Epidermal melanocyte (primary cell): ENCODE results near the gene JPH3.

Experiments
- DNase-seq: peaks from one replicate; pipeline ENCODE4 v3.0.0; 2011; ENCODE audit warnings: low spot score; ENCODE audit not compliant: insufficient read length

JPH3 gene

DNA sequence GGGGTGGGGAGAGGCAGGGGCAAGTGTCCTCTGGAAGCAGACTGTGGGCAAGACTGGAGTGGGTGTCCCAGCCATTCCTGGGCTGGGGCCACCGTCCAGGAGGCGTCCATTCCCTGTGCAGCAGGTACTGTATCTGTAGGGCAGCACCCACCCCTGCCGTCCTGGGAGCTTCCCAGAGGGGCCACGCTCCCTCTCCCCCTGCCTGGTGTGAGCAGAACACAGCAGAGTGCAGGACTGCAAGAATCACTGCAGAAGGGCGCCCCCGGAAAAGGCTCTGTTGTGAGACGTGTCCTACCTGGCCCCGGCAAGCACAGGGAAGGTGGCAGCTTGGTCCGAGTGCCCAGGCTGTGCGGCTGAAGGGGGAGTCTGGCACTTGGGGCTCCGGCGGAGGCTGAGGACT, 93.2 kb downstream of the JPH3 start:
- DNase-seq: no peak

DNA sequence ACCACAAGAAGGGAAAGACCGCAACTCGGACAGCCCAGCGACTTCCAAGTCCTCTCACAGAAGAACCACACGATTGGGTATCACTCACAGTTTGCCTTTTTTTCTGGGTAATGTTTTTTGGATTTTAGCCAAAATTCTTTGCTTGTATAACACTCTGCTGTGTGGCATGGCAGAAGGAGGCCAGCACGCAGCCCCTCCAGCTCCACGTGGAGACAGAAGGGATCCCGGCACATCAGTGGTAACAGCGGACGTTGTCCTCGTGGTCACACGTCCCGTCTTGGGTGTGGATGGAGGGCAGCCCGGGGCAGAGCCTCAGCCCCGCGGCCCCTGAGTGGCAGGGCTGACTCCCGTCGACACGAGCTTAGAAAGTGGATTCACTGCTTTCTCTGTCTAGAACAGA, 94.4 kb downstream of the JPH3 start:
- no peak for DNase-seq

DNA sequence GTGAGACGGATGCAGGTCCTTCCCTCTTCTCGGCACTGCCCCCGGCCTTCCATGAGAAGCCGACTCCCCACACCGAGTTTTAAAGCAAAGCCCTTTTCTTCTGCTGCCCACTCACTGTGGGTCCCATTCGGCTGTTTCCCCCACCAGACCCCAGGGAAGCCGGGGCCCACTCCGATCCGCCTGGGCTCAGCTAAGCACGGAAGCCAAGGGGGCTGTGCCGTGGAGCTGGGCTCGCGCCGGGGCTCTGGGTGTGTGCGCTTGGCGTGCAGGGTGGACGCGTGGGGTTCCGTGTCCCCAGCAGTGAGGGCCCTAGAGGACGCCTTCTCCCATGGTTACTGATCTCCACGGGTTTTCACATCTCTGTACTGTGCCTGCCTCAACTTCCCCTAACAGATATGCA, 94.9 kb downstream of the JPH3 start:
- DNase-seq: no peak

DNA sequence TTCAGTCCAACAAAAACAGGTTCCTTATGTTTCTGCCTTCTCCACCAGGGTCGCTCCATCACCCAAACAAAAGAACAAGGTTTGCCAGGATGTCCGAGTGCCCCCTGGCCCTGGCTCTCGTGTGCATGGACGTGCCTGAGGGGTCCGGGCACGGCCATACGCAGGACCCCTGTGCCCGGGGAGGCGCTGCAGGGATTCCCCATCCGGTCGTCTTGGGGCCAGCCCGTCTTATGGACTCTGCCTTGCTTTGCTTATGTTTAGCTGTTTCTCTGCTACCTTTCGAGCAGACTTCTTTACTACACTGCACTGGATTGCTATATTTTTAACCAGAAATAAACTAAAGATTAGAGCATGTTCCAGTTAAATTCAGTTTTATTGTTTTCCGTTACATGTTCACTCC, 95.5 kb downstream of the JPH3 start:
- no peak for DNase-seq

DNA sequence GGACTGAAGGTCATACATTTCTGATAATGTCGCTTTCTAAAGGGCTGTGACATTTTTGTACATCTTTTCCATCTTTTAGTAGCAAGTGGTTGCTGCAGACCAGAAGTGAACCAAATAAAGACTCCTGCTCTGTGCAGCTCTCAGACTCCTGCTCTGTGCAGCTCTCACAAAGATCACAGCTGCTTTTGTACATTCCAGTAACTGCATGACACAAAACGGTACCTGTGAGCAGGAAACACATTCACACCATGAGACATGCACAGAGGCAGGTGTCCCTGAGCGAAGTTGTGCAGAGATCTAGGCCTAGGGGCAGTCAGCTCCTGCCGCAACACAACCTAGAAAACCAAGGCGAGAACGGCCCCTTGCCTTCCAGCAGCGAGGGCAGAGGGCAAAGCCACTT, 95.9 kb downstream of the JPH3 start:
- DNase-seq: no peak

DNA sequence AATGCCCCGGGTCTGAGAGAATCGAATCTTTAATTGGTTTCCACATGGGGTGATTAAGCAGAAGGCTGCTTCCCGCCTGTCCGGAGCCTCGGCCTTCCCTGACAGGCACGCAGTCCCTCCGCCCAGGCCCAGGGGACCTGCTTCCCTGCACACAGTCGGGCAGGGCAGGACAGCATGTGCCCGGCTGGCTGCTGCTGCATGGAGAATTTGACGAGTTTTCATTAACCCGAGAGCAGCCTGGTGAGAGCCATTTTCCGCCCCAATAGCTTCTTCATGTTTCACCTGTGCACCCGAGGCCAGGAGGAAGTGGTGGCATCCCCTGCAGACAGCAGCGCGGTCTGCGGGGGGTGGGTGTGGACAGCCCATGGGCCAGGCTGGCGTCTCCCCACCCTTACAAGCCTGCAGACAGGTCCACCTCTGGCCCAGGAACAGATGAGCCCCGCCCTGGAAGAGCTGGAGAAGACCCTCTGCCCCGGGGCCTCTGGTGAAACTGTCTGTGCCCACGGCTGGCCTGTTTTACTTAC, 96.4 kb downstream of the JPH3 start:
- DNase-seq: no peak

DNA sequence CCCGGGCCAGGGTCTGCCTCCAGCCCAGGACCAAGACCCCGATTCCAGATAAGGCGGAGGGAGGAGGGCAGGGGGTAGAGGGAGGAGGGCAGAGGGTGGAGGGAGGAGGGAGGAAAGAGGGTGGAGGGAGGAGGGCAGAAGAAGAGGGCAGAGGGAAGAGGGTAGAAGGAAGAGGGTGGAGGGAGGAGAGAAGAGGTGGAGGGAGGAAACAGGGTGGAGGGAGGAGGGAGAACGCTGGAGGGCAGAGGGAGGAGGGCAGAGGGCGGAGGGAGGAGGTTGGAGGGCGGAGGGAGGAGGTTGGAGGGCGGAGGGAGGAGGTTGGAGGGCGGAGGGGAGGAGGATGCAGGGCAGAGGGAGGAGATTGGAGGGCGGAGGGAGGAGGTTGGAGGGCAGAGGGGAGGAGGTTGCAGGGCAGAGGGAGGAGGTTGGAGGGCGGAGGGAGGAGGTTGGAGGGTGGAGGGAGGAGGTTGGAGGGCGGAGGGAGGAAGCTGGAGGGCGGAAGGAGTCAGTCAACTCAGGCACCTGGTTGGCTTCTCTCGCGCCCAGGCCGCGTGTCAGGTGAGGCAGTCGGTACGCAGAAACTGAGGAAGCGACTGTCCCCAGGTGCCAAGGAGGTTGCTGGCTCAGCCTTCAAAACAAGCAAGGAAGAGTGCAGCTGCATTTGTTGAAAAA, 98.2 kb downstream of the JPH3 start:
- no peak for DNase-seq

DNA sequence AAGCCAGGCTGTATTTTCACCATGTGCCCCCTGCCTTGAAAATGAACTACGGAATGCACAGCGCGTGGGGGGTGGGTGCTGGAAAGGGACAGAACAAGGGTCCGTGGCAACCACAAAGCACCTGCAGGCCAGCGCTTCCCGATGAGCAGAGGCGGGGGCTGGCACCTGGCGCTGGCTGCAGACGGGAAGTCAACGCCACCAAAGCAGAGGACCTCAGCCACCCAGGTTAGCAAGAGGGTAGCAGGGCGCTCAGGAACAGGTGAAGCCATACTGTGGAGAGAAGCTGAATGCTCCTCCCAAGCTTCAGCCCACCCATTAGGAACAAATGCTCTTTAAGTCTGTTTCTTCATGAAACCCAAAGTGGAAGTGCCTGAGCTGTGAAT, 98.8 kb downstream of the JPH3 start:
- DNase-seq: no peak

DNA sequence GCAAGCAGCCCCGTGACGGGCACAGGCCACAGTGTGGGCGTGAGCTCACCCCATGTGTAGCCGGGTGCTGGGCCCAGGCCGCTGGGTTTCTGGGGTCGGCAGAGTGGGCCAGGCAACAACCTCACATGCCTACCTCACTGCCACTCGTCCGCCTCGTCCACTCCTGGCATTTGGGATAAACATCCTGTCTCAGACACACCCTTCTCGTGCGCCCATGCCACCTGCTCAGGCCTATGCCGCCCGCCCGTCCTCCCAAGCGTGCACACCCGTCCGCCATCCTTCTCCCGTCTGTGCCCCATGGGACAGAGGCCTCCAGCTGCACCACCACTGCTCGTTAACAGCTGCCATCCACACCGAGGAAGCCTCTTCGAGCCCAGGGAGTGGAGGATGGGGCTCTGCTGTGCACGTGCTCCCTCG, 99.2 kb downstream of the JPH3 start:
- DNase-seq: no peak

DNA sequence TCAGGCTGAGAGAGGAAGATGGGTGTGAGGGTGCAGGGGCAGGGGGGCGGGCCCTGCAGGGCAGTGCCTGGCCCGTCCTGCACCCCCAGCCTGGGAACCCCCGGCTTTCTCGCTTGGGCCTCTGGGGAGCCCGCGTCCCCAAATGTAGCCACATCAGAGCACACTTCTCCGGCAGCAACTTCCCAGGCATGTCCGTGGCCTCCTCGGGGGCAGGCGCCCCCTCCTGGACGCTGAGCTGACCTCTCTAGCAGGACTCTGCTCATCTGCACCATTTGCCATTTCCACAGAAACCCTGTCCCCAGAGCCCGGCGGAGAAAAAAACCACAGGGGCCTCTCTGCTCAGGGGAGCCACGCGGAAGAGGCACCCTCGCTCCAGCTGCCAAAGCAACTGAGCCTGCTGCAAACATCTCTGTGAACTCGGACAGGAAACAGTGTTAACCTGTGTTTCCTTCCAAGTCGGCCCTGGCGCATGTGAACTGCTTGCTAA, 100.1 kb downstream of the JPH3 start:
- DNase-seq: no peak

DNA sequence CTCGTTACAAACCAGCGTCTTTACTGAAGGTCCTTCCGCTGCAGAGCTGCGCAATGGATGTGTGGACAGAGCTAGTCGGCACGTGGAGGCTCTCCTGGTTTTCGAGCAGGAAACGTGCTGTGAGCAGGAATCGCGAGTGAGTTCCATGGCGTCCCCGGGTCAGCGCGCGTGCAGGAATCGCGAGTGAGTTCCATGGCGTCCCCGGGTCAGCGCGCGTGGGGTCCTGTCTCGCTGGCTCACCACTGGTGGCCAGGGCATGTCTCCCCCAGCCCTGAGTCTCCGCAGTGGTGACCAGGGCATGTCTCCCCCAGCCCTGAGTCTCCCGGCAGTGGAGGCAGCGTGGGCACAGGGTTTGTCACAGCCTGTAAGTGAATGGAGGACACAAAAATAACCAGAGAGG, 100.8 kb downstream of the JPH3 start:
- DNase-seq: no peak

DNA sequence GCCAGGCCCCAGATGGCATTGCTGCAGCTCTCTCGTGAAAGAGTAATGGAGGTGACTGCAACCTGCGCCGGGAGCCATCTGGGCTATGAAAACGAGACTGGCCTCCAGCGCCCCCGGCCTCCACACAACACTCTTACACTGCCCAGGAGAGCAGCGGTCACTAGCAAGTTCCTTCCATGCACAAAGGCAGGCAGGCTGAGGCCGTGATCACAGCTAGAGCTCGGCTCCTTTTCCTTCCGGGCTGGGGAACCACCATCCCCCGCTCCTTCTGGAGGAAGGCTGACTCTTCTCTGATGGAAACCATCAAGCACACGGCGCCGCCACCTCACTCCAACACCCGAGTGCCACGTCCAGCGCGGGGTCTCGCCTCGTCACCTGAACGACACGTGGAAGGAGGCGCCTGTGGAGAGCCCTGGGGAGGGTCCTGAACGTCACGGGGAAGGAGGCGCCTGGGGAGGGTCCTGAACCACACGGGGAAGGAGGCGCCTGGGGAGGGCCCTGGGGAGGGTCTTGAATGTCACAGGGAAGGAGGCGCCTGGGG, 101.6 kb downstream of the JPH3 start:
- DNase-seq: no peak

DNA sequence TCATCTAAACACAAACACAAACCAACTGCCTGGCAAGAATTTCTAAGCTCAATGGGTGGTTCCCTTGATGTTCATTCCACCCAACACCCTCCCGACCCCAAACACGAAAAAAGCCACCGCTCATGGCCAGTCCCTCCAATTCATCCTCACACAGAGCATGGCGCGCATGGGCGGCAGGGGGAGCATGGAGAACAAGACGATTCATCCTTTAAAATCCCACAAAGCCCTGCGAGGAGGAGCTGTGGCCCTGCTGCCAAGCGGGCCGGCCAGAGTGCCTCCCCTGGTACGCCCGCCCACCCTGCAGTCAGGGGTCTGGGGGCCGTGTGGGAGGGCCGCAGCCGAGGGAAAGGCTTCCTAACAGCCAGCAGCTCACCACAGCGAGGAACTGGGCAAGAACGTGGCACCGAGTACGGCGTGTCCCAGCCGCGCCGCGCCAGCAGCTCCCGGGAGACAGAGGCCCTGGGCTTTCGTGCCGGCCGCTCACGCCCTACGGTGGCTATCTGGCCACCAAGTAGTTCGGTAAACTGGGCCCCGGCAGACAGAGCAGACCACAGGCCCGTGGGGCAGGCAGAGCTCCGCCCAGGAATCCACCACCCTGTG, 102.5 kb downstream of the JPH3 start:
- no peak for DNase-seq

DNA sequence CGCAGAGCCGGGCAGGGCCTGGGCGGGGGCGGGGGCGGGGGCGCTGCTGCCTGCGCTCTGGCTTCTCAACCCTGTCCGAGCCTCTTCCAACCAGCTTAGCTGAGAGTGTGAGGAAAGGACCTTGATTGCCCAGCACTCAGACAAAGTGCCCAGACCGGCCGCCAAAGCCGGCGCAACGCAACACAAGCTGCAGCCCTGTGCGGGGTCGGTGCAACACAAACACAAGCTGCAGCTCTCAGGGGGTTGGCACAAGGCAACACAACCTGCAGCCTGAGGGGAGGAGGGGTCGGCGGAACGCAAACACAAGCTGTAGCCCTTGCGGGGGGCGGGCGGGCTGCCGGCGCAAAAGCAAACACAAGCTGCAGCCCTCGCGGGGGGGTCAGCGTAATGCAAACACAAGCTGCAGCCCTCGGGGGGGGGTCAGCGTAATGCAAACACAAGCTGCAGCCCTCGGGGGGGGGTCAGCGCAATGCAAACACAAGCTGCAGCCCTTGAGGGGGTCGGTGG, 103.5 kb downstream of the JPH3 start:
- DNase-seq: no peak

DNA sequence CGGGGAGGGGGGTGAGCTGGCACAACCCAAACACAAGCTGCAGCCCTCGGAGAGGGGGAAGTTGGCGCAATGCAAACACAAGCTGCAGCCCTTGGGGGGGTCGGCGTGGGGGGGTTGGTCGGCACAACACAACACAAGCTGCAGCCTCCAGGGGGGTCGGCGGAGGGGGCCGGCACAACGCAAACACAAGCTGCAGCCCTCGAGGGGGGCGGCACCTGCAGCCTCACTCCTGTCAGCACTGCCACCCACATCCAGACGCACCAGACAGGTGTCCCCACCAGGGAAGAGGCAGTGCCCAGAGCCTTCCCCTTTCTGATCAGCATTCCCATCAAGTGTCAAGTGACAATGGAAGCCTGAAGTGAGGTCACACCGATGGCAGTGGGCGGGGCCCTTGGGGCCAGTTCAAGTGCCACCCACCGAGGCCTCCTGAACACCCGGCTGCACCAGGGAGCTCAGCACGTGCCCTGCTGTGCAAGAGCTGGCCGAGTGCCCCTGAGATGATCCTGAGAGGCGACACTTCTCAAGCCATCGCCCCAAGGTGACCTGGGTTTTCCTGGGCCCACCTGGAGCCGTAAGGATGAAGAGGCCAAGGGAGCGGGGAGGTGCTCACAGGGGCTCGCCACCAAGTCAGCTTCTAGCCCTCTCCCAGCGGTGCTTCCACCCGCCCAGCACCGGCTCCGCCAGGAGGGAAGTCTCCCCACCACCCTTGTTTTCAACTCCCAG, 104.1 kb downstream of the JPH3 start:
- DNase-seq: no peak

DNA sequence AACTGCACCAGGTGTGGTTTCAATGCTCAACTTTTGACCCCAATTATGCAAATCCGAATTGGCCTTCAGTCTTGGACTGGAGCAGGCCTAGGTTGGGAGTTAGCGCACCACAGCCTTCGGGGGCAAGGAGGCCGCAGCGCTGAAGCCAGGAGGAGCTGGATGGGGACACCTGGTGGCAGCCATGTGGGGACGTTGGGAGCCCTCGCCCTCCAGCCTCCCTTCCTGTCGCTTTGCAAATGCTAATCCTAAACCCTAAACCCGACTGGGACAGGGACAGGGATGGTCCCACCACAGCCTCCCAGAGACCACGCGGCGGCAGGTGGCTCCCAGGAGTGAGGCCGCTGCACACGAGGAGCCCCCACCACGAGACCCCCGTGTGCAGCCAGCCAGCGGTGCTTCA, 104.8 kb downstream of the JPH3 start:
- DNase-seq: no peak

DNA sequence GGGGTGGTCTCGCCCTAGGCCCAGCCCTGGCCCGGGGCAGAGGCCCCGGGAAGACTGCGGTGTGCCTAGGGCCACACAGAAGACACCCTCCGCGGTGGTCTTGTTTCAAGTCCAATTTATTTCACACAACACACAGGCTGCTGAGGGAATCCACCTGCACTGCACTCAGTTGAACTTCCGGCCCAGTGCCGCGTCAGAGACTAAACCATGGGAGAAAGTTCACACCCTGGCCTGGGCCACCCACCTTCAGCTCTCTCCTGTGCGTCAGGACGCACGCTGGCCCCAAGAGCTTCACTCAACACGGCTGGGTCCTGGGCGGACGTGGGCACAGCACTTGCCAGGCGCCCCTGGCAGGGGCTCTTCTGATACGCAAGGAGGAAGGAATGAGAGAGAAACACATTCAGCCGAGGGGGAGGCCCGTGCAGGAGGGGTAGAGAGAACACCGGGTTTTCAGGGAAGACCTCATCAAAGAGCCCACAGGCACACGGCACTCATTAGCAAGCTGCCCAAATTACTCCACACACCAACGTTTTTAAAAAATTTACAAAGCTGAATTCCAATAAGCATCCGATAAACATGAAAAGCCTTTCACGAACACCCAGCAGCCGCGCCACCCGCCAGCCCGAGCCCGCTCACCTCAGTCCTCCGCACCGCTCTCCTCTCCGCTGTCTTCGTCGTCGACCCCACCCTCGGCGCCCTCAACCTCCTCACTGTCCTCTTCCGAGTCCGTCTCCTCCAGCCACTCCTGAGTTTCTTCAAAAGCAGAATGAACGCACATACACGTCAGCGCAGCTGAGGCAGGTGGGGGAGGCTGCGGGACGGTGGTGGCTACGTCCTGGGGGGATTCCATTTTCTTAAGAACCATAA, 105.6 kb downstream of the JPH3 start:
- no peak for DNase-seq

DNA sequence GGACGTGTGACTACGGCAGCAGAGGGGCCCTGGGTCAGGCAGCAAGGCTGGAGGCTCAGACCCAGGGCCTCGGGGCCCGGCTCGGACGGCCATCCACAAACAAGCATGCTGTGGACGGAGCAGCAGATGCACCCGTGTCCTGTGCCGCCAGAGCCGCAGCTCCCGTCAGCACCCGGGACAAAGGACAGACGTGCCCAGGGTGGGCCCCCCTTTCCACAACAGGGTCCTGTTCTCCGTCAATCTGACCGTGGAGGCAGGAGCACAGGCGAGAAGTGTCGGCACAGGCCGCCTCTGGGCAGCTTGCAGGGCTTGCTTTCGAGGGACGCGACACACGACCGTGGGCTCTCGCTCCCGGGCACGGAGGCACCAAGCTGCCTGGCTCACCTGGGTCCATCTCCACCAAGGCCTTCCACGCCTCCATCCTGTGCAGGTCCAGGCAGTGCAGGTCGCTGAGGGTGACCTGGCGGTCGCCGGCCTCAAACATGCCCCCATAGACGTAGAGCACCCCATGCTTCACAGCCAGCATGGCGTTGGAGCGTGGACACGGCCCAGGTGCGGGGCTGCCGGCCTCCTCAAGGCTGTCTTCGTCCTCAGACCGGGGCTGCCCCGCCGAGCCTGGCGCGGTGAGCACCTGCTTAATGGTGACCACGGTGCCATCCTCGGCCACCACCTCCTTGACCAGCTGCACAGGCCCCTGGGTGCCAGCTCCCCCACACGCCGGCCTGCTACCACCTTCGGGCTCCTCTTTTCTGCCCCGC, 106.8 kb downstream of the JPH3 start:
- DNase-seq: no peak

DNA sequence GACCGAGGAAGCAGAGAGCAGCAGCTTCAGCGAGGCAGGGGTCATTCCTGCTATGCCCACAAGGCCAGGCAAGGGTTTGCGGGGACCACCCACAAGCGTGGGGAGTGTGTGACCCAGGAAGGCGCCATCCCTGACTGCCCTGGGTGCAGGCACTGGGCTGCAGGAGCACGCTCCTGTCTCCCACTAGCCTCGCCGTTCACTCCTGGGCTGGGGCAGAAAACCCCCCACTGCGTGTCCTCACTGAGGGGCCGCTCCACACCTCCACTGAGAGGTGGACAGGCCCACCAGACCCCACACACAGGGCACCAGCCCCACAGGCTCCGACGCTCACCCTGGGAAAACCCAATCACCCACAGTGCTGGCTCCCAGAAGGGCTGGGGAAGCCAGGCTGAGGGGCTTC, 107.4 kb downstream of the JPH3 start:
- DNase-seq: no peak

DNA sequence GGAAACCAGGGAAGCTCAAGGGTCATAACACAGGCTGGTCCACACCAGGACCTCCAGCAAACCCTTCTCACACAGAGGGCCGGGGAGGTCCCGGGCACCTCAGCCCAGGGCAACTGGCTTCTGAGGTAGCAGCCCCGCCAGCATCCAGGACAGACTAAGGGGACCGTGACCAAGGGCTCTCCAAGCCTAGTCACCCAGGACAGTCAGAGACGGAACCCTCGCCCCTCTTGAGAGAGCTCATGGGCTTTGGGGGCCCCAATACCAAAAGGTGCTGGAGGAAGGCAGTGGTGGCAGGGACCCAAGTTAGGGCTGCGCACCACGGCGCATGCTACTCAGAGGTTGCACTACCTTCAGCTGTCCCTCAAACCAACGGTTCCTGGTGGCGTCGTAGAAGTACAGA, 108.6 kb downstream of the JPH3 start:
- DNase-seq: no peak
